GM23248 (cell line): Measurements from ENCODE around the gene BMPR1B. TPM values are rescaled to one million over a fixed set of nuclear protein-coding genes. Genes with fewer than 3 reads are reported as not detected.

Source experiments
- DNase-seq: peaks from one replicate; pipeline ENCODE4 v3.0.0-alpha.2; 2015
- H2AFZ ChIP-seq: fragments of 200-600 bp; sonication (generic); 2 replicates; pipeline ENCODE4 v1.6.1; 2016; ENCODE audit warnings: antibody characterized with exemption
- H3F3A ChIP-seq: fragments of 200-600 bp; sonication (generic); 2 replicates; pipeline ENCODE4 v1.6.1; 2016; ENCODE audit warnings: mild to moderate bottlenecking, antibody characterized with exemption, mixed run types; ENCODE audit not compliant: insufficient read depth
- H3K27ac ChIP-seq: fragments of 200-600 bp; sonication (generic); 2 replicates; pipeline ENCODE4 v1.5.1; 2016; ENCODE audit warnings: mild to moderate bottlenecking
- H3K27me3 ChIP-seq: fragments of 200-600 bp; sonication (generic); replicated peaks from 2 replicates; pipeline ENCODE4 v1.6.1; 2016; ENCODE audit warnings: mild to moderate bottlenecking; ENCODE audit not compliant: insufficient read depth
- H3K36me3 ChIP-seq: fragments of 200-600 bp; sonication (generic); 2 replicates; pipeline ENCODE4 v1.6.1; 2016; ENCODE audit warnings: low read depth, mild to moderate bottlenecking
- H3K4me1 ChIP-seq: fragments of 200-600 bp; sonication (generic); 2 replicates; pipeline ENCODE4 v1.6.1; 2016; ENCODE audit warnings: mild to moderate bottlenecking; ENCODE audit not compliant: insufficient read depth
- H3K4me2 ChIP-seq: fragments of 200-600 bp; sonication (generic); one replicate; pipeline ENCODE4 v1.6.1; 2016; ENCODE audit warnings: mild to moderate bottlenecking; ENCODE audit not compliant: unreplicated experiment
- H3K4me3 ChIP-seq: fragments of 200-600 bp; sonication (generic); 2 replicates; pipeline ENCODE4 v1.5.1; 2016; ENCODE audit warnings: mild to moderate bottlenecking
- H3K79me2 ChIP-seq: fragments of 200-600 bp; sonication (generic); 2 replicates; pipeline ENCODE4 v1.6.1; 2016; ENCODE audit warnings: mild to moderate bottlenecking; ENCODE audit not compliant: insufficient read depth
- H3K9ac ChIP-seq: fragments of 200-600 bp; sonication (generic); 2 replicates; pipeline ENCODE4 v1.6.1; 2016; ENCODE audit warnings: mild to moderate bottlenecking
- H3K9me2 ChIP-seq: fragments of 200-600 bp; sonication (generic); 2 replicates; pipeline ENCODE4 v1.6.1; 2016; ENCODE audit warnings: mixed run types, mild to moderate bottlenecking, moderate library complexity; ENCODE audit not compliant: insufficient read depth
- H3K9me3 ChIP-seq: fragments of 200-600 bp; sonication (generic); one replicate; pipeline ENCODE4 v1.6.1; 2017; ENCODE audit warnings: low read depth
- H4K20me1 ChIP-seq: fragments of 200-600 bp; sonication (generic); 2 replicates; pipeline ENCODE4 v1.6.0; 2016; ENCODE audit not compliant: insufficient read depth
- EZH2 ChIP-seq: fragments of 200-600 bp; sonication (generic); IDR thresholded peaks from 2 replicates; pipeline ENCODE4 v1.6.1; 2018; ENCODE audit warnings: antibody characterized with exemption, mild to moderate bottlenecking; ENCODE audit not compliant: insufficient read depth, poor library complexity, severe bottlenecking
- EZH2phosphoT487 ChIP-seq: fragments of 200-600 bp; sonication (generic); IDR thresholded peaks from 2 replicates; pipeline ENCODE4 v1.6.1; 2018; ENCODE audit warnings: antibody characterized with exemption, moderate library complexity, mild to moderate bottlenecking, low read depth; ENCODE audit not compliant: insufficient read depth
- WGBS, 2 experiments: methylation state at CpG; one replicate each; pipeline ENCODE4 v1.1.6; 2015 to 2017; ENCODE audit warnings: low lambda C conversion rate in 2 of 2, low coverage in 1 of 2; ENCODE audit errors: missing lambda C conversion rate in 2 of 2; 5-methylcytosine and 5-hydroxymethylcytosine counted together
- in situ Hi-C: fragments of 300-500 bp; cut with MboI; formaldehyde crosslinking; loops from 2 replicates; pipeline ENCODE4 v1.15.0; 2020
- polyA plus RNA-seq: library from polyadenylated mRNA; unstranded; fragments of >200 nt; fragmentation: Nextera tagmentation; extraction: Ambion mirVana; gene quantifications from 2 replicates; pipeline ENCODE4 v1.2.1, GENCODE V29; 2016
- total RNA-seq: library from RNA; depleted of rRNA; stranded (reverse); fragments of >200 nt; shearing (Covaris generic); gene quantifications from 2 replicates; pipeline ENCODE4 v1.2.3, GENCODE V29; 2014

Gene BMPR1B
- total and polyA plus RNA-seq, 2 experiments from 2014 or later: 0.60 to 0.76 TPM

- H3K4me1 ChIP-seq: no peaks in the 10 kb centered on the region
- H3K4me3 ChIP-seq: no peak overlapping the region
- H3K9me3 ChIP-seq: no peaks in the 10 kb centered on the region
- no peaks in the 10 kb centered on the region for H3K27me3 ChIP-seq
- in situ Hi-C loops: no loop called here
- no peaks in the 10 kb centered on the region for H3K36me3 ChIP-seq
- H2AFZ ChIP-seq: no peak overlapping the region
- no peak overlapping the region for H3K27ac ChIP-seq
- no peak for DNase-seq
- TF ChIP-seq EZH2phosphoT487 (no peak), EZH2 (no peak)
- no peaks in the 10 kb centered on the region for H3F3A ChIP-seq
- H3K79me2 ChIP-seq: no peaks in the 10 kb centered on the region
- H3K4me2 ChIP-seq: no peak overlapping the region
- H3K9ac ChIP-seq: no peak overlapping the region
- H3K9me2 ChIP-seq: no peaks in the 10 kb centered on the region
- H4K20me1 ChIP-seq: no peaks in the 10 kb centered on the region
Measured at GRCh38 chr4:95004912-95005311, 247.2 kb downstream of the BMPR1B start.

- in situ Hi-C loops: no loop called here
- Histone ChIP-seq H3K4me1 (no peaks in the 10 kb centered on the region), H3K9me3 (no peaks in the 10 kb centered on the region), H3K36me3 (no peaks in the 10 kb centered on the region), H3K79me2 (no peaks in the 10 kb centered on the region), H4K20me1 (no peaks in the 10 kb centered on the region), H3K9ac (no peak overlapping the region), H3F3A (no peaks in the 10 kb centered on the region), H3K4me3 (no peak overlapping the region), H3K4me2 (no peak overlapping the region), H3K9me2 (no peaks in the 10 kb centered on the region), H3K27me3 (no peaks in the 10 kb centered on the region), H3K27ac (no peak overlapping the region), H2AFZ (no peak overlapping the region)
- no peak for TF ChIP-seq EZH2phosphoT487
- 71 to 75% methylated on average over 3 of the region's 3 CpGs for WGBS, 2 experiments
- no peak for DNase-seq
Measured at GRCh38 chr4:95007998-95008397, 250.2 kb downstream of the BMPR1B start.

- no peak for TF ChIP-seq EZH2
- no peak for TF ChIP-seq EZH2phosphoT487
- H4K20me1 ChIP-seq: no peaks in the 10 kb centered on the region
- no peaks in the 10 kb centered on the region for H3F3A ChIP-seq
- H3K9me3 ChIP-seq: no peaks in the 10 kb centered on the region
- no peak overlapping the region for H3K27ac ChIP-seq
- H3K27me3 ChIP-seq: no peaks in the 10 kb centered on the region
- H3K79me2 ChIP-seq: no peaks in the 10 kb centered on the region
- no peaks in the 10 kb centered on the region for H3K4me1 ChIP-seq
- H3K9me2 ChIP-seq: no peaks in the 10 kb centered on the region
- no peak overlapping the region for H3K4me3 ChIP-seq
- H3K36me3 ChIP-seq: no peaks in the 10 kb centered on the region
- in situ Hi-C loops: no loop called here
- no peak overlapping the region for H2AFZ ChIP-seq
- DNase-seq: no peak
- H3K9ac ChIP-seq: no peak overlapping the region
- no peak overlapping the region for H3K4me2 ChIP-seq
- WGBS, 2 experiments: 90 to 95% methylated on average over 2 of the region's 2 CpGs
Measured at GRCh38 chr4:95013236-95013635, 255.5 kb downstream of the BMPR1B start.

- no peaks in the 10 kb centered on the region for H3K9me2 ChIP-seq
- H3K27me3 ChIP-seq: no peaks in the 10 kb centered on the region
- no peak overlapping the region for H3K4me2 ChIP-seq
- H3K27ac ChIP-seq: no peak overlapping the region
- no peaks in the 10 kb centered on the region for H3F3A ChIP-seq
- H2AFZ ChIP-seq: no peak overlapping the region
- no peaks in the 10 kb centered on the region for H3K36me3 ChIP-seq
- H3K4me1 ChIP-seq: no peaks in the 10 kb centered on the region
- H3K9me3 ChIP-seq: no peaks in the 10 kb centered on the region
- no peaks in the 10 kb centered on the region for H4K20me1 ChIP-seq
- no peak overlapping the region for H3K9ac ChIP-seq
- no peak for TF ChIP-seq EZH2phosphoT487
- no peak for TF ChIP-seq EZH2
- in situ Hi-C loops: no loop called here
- WGBS, 2 experiments: 89 to 91% methylated on average over 1 of the region's 1 CpG
- no peak overlapping the region for H3K4me3 ChIP-seq
- H3K79me2 ChIP-seq: no peaks in the 10 kb centered on the region
- no peak for DNase-seq
Measured at GRCh38 chr4:95014068-95014467, 256.3 kb downstream of the BMPR1B start.

- Histone ChIP-seq H3K9me2 (no peaks in the 10 kb centered on the region), H3K4me2 (no peak overlapping the region), H3K9me3 (no peaks in the 10 kb centered on the region), H3F3A (no peaks in the 10 kb centered on the region), H2AFZ (no peak overlapping the region), H3K27ac (no peak overlapping the region), H3K4me3 (no peak overlapping the region), H3K27me3 (no peaks in the 10 kb centered on the region), H3K4me1 (no peaks in the 10 kb centered on the region), H4K20me1 (no peaks in the 10 kb centered on the region), H3K36me3 (no peaks in the 10 kb centered on the region), H3K9ac (no peak overlapping the region), H3K79me2 (no peaks in the 10 kb centered on the region)
- no peak for DNase-seq
- TF ChIP-seq EZH2 (no peak), EZH2phosphoT487 (no peak)
- in situ Hi-C loops: no loop called here
- 53 to 57% methylated on average over 3 of the region's 3 CpGs for whole genome bisulfite sequencing, 2 experiments
Measured at GRCh38 chr4:95017305-95018064, 259.7 kb downstream of the BMPR1B start.
